ENCODE measurements around the gene CDKL5. TPM values are rescaled to one million over a fixed set of nuclear protein-coding genes. Genes with fewer than 3 reads are reported as not detected.

CDKL5 gene
- total and polyA plus RNA-seq, 7 donors, result 0.42 to 3.8 (median 1.6) TPM

DNA sequence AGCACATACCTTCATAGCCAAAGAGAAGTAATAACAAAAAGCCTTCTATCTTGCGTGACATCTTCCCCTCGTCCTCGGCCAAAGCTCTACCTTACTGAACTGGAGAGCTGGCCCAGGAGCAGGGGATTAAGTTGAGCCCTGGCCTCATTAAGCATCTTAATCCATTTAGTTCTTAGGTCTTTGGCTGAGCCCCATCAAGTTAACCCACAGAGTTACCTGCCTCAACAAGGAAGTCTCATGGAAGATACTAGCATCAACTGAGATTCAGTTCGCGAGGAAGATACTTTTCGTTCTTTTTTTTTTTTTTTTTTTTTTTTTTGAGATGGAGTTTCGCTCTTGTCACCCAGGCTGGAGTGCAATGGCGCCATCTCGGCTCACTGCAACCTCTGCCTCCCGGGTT lies 246.6 kb downstream of the CDKL5 start, which contains the start of gene RS1:
TSS of gene RS1 (minus strand) at position 101 of the 400 bp plus-strand sequence. CDS start at position 61, 40 bp downstream.
- H3K4me1 ChIP-seq, result no peaks in the 10 kb centered on the region
- TF ChIP-seq, protein P1, sequence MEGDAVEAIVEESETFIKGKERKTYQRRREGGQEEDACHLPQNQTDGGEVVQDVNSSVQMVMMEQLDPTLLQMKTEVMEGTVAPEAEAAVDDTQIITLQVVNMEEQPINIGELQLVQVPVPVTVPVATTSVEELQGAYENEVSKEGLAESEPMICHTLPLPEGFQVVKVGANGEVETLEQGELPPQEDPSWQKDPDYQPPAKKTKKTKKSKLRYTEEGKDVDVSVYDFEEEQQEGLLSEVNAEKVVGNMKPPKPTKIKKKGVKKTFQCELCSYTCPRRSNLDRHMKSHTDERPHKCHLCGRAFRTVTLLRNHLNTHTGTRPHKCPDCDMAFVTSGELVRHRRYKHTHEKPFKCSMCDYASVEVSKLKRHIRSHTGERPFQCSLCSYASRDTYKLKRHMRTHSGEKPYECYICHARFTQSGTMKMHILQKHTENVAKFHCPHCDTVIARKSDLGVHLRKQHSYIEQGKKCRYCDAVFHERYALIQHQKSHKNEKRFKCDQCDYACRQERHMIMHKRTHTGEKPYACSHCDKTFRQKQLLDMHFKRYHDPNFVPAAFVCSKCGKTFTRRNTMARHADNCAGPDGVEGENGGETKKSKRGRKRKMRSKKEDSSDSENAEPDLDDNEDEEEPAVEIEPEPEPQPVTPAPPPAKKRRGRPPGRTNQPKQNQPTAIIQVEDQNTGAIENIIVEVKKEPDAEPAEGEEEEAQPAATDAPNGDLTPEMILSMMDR (IDR thresholded peaks at IDR 0.05), result no peak
- DNase-seq (no peak), ATAC-seq (no peak)
- no peak within 1 kb of the TSS for H3K27ac ChIP-seq
- intact Hi-C loops (cut with DNase I), result loop anchor here (10.0 kb wide), 2 partner anchors 247 to 673 kb away; partner anchors contain the start of genes CDKL5 (in 2 of the 2) and PDHA1 (in 1 of the 2)
- no peaks in the 10 kb centered on the region for H3K9me3 ChIP-seq
- H3K4me3 ChIP-seq, result no peak within 1 kb of the TSS
- no peaks in the 10 kb centered on the region for H3K27me3 ChIP-seq (ENCODE audit: insufficient read depth in 3 of 3, low read length in 2 of 3)
- WGBS, 3 donors, result 77 to 87% (median 78%) methylated on average over 9 to 10 of the region's 10 CpGs
- H3K36me3 ChIP-seq (ENCODE audit: insufficient read depth in 1 of 2, low read depth in 1 of 2), result no peaks in the 10 kb centered on the region

DNA sequence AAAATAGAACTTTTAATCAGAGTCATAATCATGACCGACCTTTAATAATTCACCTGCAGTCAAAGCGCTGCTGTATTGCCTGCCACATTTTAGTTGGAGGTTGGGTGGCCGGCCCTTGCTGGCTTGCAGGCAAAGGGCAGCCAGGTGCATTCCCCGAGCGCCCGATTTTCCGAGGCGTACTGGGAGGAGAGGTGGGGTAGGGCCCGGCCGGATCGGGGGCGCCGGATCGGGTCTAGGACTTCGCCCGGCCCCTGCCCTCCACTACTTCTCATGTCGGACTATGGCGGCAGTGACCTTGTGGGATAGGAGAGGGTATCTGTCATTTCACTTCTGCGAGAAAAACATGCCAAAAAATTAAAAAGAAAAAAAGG lies 249.0 kb downstream of the CDKL5 start:
- Histone ChIP-seq H3K4me3 (peak overlapping the region; percentile 82), H3K36me3 (ENCODE audit: insufficient read depth in 1 of 2, low read depth in 1 of 2) (no peaks in the 10 kb centered on the region), H3K27ac (peak overlapping the region; percentile 89), H3K4me1 (no peaks in the 10 kb centered on the region), H3K27me3 (ENCODE audit: insufficient read depth in 3 of 3, low read length in 2 of 3) (no peaks in the 10 kb centered on the region), H3K9me3 (no peaks in the 10 kb centered on the region)
- 0 to 24% (median 1%) methylated on average over 15 to 19 of the region's 19 CpGs for WGBS, 3 donors
- intact Hi-C loops (cut with DNase I), result loop anchor here (2.0 to 10.0 kb wide), 3 partner anchors 212 to 670 kb away; partner anchors contain the start of genes CDKL5 (in 2 of the 2) and PDHA1 (in 1 of the 2)
- peak; percentile 62 to 75 (median 66) for ATAC-seq
- DNase-seq, result peak in 1 of 2 donors; percentile 57
- TF ChIP-seq, protein P1 (IDR thresholded peaks at IDR 0.05), result no peak

DNA sequence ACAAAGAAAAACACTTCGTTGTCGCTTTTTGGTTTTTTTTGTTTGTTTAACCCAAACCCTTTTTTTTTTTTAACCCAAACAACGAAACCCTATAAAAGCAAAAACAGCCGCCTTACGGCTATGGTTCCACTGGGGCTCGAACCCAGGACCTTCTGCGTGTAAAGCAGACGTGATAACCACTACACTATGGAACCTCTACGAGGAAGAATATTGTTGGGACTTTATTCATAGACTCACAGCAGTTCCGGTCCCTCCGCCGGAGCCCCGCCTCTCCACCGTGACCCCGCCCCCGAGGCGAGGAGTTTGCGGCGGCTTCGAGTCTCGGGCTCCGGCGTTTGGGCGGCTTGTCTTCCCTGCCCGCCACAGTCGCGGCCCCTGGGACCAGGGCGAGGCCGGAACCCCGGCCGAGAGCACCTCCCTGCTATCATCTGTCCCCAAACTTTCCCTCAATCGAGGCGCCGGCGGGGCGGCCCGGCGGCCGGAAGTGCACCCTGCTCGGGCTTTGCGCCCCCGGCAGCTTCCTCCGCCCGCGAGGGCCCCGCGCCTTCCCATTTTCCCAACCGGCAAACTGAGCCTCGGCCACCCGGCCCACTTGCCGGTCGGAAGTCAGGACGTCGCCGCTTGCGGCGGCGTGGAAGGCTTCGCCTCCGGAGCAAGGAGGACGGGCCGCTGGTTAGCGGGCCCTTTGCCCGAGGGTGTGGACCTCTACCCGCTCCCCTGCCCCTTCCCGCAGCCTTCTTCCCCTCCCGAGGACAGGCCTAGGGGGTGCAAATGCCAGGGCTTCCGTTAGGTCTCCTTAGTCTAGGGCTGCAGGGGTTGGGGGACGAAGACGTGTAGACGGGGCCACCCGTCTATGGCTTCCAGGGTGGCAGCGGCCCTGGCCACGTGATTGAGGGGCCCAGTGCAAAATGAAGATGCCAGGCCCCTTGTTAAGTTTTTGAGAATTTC lies 249.7 kb downstream of the CDKL5 start:
- Histone ChIP-seq H3K9me3 (no peaks in the 10 kb centered on the region), H3K36me3 (ENCODE audit: insufficient read depth in 1 of 2, low read depth in 1 of 2) (no peaks in the 10 kb centered on the region), H3K27me3 (ENCODE audit: insufficient read depth in 3 of 3, low read length in 2 of 3) (no peaks in the 10 kb centered on the region), H3K27ac (peak overlapping the region; percentile 89), H3K4me3 (peak overlapping the region; percentile 82), H3K4me1 (no peaks in the 10 kb centered on the region)
- intact Hi-C loops (cut with DNase I), result loop anchor here (2.0 to 10.0 kb wide), 5 partner anchors 157 to 670 kb away; partner anchors contain the start of genes CDKL5 (in 2 of the 2) and PDHA1 (in 1 of the 2)
- WGBS, 3 donors, result 1 to 22% (median 1%) methylated on average over 43 to 74 of the region's 74 CpGs
- TF ChIP-seq, protein P1 (IDR thresholded peaks at IDR 0.05), result no peak
- peak; percentile 93 to 95 (median 94) for ATAC-seq
- peak; percentile 72 to 86 for DNase-seq

DNA sequence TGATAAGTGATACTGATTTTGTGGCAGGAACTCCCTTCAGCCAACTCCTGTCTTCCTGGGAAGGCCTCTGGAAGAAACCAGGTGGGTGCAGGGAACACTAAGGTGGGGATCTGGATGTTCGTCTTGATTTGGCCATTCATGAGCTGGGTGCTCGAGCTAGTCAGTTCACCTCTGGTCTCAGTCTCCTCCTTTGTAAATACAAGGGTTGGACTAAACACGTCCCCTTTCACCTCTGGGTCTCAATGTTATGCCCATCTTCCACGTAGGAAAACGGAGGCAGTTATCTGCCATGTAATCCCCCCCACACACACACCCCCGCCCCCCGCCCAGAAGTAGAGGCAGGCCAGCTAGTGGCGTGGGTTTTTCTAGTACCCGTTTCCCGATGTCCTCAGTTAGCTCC lies 250.6 kb downstream of the CDKL5 start:
- TF ChIP-seq, protein P1 (IDR thresholded peaks at IDR 0.05), result no peak
- Histone ChIP-seq H3K9me3 (no peaks in the 10 kb centered on the region), H3K36me3 (ENCODE audit: insufficient read depth in 1 of 2, low read depth in 1 of 2) (no peaks in the 10 kb centered on the region), H3K27ac (no peak overlapping the region), H3K27me3 (ENCODE audit: insufficient read depth in 3 of 3, low read length in 2 of 3) (no peaks in the 10 kb centered on the region), H3K4me1 (no peaks in the 10 kb centered on the region), H3K4me3 (no peak overlapping the region)
- ATAC-seq (no peak), DNase-seq (no peak)
- 70 to 87% (median 71%) methylated on average over 5 to 10 of the region's 10 CpGs for WGBS, 3 donors
- intact Hi-C loops (cut with DNase I), result loop anchor here (5.0 to 10.0 kb wide), 4 partner anchors 156 to 669 kb away; partner anchors contain the start of genes CDKL5 (in 2 of the 2) and PDHA1 (in 1 of the 2)
